ENCODE data around the gene KRTAP4-8.
"Not testable (repeated sequence)": the region's sequence is repeated elsewhere in the genome, so short reads cannot be mapped to it uniquely, and the experiment has no call there.

The KRTAP4-8 gene

GRCh38 chr17:41098042-41098441, at the start of gene KRTAP4-8:
Gene KRTAP4-8 (minus strand): TSS chr17:41098142. CDS start chr17:41098084, 58 bp downstream.
- no peak for TF ChIP-seq CTCF (IDR thresholded peaks at IDR 0.05)
- no peak for DNase-seq (ENCODE audit: low spot score)
- H3K27ac ChIP-seq = no peak within 1 kb of the TSS
- no peak within 1 kb of the TSS for H3K4me3 ChIP-seq

GRCh38 chr17:41145261-41145660, 47.3 kb upstream of the KRTAP4-8 start:
- TF ChIP-seq CTCF (IDR thresholded peaks at IDR 0.05) = no peak
- Histone ChIP-seq H3K27ac (no peak overlapping the region), H3K4me3 (no peak overlapping the region)
- DNase-seq (ENCODE audit: low spot score) = no peak

- DNase-seq (ENCODE audit: low spot score) = no peak
- TF ChIP-seq CTCF (IDR thresholded peaks at IDR 0.05) = no peak
- no peak overlapping the region for H3K4me3 ChIP-seq
- no peak overlapping the region for H3K27ac ChIP-seq
Measured at GRCh38 chr17:41144846-41145245, 46.9 kb upstream of the KRTAP4-8 start.

- TF ChIP-seq CTCF (IDR thresholded peaks at IDR 0.05) = no peak
- no peak overlapping the region for H3K4me3 ChIP-seq
- no peak overlapping the region for H3K27ac ChIP-seq
- no peak for DNase-seq (ENCODE audit: low spot score)
Measured at GRCh38 chr17:41141361-41141760, 43.4 kb upstream of the KRTAP4-8 start.

GRCh38 chr17:41140360-41141131, 42.6 kb upstream of the KRTAP4-8 start, which contains the start of gene KRTAP4-6:
Gene KRTAP4-6 (minus strand): TSS chr17:41140544. CDS start chr17:41140487, 57 bp downstream.
- H3K4me3 ChIP-seq = no peak within 1 kb of the TSS
- TF ChIP-seq CTCF (IDR thresholded peaks at IDR 0.05) = no peak
- no peak within 1 kb of the TSS for H3K27ac ChIP-seq
- DNase-seq (ENCODE audit: low spot score) = no peak

- H3K4me3 ChIP-seq; H3K27ac ChIP-seq; DNase-seq (ENCODE audit: low spot score): not testable (repeated sequence)
Measured at GRCh38 chr17:41139865-41140264, 41.9 kb upstream of the KRTAP4-8 start.

GRCh38 chr17:41133880-41134735, 36.2 kb upstream of the KRTAP4-8 start:
- Histone ChIP-seq H3K27ac (no peak overlapping the region), H3K4me3 (no peak overlapping the region)
- no peak for TF ChIP-seq CTCF (IDR thresholded peaks at IDR 0.05)
- DNase-seq (ENCODE audit: low spot score) = no peak
